ENCODE data around the gene VPS37C.

- no peak for TF ChIP-seq CTCF (conservative IDR thresholded peaks at IDR 0.05)
- TF ChIP-seq ZFX (IDR thresholded peaks at IDR 0.05): no peak
Measured at GRCh38 chr11:61198361-61198760, 37.1 kb upstream of the VPS37C start.
